ENCODE measurements around the gene ASF1B.
"Not testable (repeated sequence)": the region's sequence is repeated elsewhere in the genome, so short reads cannot be mapped to it uniquely, and the experiment has no call there.

Gene ASF1B

DNA sequence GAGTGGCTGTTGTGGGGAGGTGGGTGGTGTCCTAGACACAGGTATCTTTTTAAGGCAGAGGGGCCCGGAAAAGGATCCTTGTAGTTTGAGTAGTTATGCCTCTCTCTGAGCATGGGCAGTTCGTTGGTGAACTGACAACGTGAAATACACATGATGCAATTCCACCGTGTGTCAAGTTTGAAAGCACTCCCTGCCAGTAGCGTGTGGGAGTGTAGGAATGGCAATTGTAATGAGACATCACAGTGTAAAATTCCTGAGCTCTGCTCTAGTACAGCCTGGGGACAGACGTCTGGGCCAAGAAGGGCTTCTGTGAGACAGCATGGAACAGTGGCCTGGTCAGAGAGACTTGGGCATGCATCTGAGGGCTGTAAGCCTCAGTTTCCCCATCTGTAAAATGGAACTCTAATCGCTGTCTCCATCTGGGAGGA, 10.4 kb upstream of the ASF1B start:
- no peak for DNase-seq (ENCODE audit: low read depth)
- no peak overlapping the region for H3K4me3 ChIP-seq (ENCODE audit: low read depth, low read length)
- TF ChIP-seq, protein P1, sequence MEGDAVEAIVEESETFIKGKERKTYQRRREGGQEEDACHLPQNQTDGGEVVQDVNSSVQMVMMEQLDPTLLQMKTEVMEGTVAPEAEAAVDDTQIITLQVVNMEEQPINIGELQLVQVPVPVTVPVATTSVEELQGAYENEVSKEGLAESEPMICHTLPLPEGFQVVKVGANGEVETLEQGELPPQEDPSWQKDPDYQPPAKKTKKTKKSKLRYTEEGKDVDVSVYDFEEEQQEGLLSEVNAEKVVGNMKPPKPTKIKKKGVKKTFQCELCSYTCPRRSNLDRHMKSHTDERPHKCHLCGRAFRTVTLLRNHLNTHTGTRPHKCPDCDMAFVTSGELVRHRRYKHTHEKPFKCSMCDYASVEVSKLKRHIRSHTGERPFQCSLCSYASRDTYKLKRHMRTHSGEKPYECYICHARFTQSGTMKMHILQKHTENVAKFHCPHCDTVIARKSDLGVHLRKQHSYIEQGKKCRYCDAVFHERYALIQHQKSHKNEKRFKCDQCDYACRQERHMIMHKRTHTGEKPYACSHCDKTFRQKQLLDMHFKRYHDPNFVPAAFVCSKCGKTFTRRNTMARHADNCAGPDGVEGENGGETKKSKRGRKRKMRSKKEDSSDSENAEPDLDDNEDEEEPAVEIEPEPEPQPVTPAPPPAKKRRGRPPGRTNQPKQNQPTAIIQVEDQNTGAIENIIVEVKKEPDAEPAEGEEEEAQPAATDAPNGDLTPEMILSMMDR (IDR thresholded peaks at IDR 0.05; ENCODE audit: control insufficient read depth, extremely low read depth, insufficient read depth) = no peak

DNA sequence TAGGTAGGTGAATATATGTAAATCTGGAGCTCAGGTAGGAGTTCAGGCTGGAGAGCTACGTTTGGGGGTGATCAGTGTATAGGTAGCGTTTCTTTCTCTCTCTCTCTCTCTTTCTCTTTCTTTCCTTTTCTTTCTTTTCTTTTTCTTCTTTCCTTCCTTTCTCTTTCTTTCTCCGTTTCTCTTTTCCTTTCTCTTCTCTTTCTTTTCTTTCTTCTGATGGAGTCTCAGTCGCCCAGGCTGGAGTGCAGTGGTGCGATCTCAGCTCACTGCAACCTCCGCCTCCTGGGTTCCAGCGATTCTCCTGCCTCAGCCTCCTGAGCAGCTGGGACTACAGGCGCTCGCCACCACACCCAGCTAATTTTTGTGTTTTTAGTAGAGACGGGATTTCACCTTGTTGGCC, 9.8 kb upstream of the ASF1B start:
- H3K4me3 ChIP-seq (ENCODE audit: low read depth, low read length); DNase-seq (ENCODE audit: low read depth): not testable (repeated sequence)

GRCh38 chr19:14145381-14145780, 9.0 kb upstream of the ASF1B start:
- DNase-seq (ENCODE audit: low read depth) = no peak
- TF ChIP-seq, protein P1 (IDR thresholded peaks at IDR 0.05; ENCODE audit: control insufficient read depth, extremely low read depth, insufficient read depth) = no peak
- no peak overlapping the region for H3K4me3 ChIP-seq (ENCODE audit: low read depth, low read length)

GRCh38 chr19:14142262-14143190, 6.1 kb upstream of the ASF1B start:
- H3K4me3 ChIP-seq (ENCODE audit: low read depth, low read length) = no peak overlapping the region
- DNase-seq (ENCODE audit: low read depth) = no peak
- TF ChIP-seq, protein P1 (IDR thresholded peaks at IDR 0.05; ENCODE audit: control insufficient read depth, extremely low read depth, insufficient read depth) = no peak

GRCh38 chr19:14141041-14141440, 4.7 kb upstream of the ASF1B start:
- TF ChIP-seq, protein P1 (IDR thresholded peaks at IDR 0.05; ENCODE audit: control insufficient read depth, extremely low read depth, insufficient read depth) = no peak

DNA sequence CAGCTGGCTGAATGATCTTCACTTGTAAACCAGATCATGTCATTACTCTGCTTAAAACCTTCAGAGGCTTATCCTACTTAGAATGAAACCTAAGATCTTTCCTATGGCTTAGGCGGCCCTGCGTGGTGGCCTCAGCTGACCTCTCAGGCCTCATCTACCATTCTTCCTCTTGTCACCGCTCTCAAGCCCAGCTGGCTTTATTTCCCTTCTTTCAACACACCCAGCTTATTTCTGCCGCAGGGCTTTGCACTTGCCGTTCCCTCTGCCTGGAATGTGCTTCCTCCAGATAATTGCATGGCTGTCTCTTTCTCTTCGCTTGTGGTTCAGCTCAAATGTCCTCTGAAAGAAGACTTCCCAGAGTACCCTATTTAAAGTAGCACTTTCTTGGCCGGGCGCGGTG, 3.6 kb upstream of the ASF1B start:
- no peak for DNase-seq (ENCODE audit: low read depth)

More at GRCh38 chr19:14141041-14141440, 4.7 kb upstream of the ASF1B start:
- no peak for DNase-seq (ENCODE audit: low read depth)
- no peak overlapping the region for H3K4me3 ChIP-seq (ENCODE audit: low read depth, low read length)

GRCh38 chr19:14138576-14139265, 2.3 kb upstream of the ASF1B start:
- DNase-seq (ENCODE audit: low read depth) = no peak
- no peak overlapping the region for H3K4me3 ChIP-seq (ENCODE audit: low read depth, low read length)
- TF ChIP-seq, protein P1 (IDR thresholded peaks at IDR 0.05; ENCODE audit: control insufficient read depth, extremely low read depth, insufficient read depth) = no peak

More for the DNA sequence above, 3.6 kb upstream of the ASF1B start:
- no peak overlapping the region for H3K4me3 ChIP-seq (ENCODE audit: low read depth, low read length)
- TF ChIP-seq, protein P1 (IDR thresholded peaks at IDR 0.05; ENCODE audit: control insufficient read depth, extremely low read depth, insufficient read depth) = no peak

All from LNCaP clone FGC (cell line).